ENCODE data around the gene HYCC1.
"Not testable (repeated sequence)": the region's sequence is repeated elsewhere in the genome, so short reads cannot be mapped to it uniquely, and the experiment has no call there.

Gene HYCC1

GRCh38 chr7:22985436-22985835 lies 28.5 kb downstream of the HYCC1 start:
- DNase-seq (ENCODE audit: low read depth, low spot score), result no peak

GRCh38 chr7:22983257-22983855 lies 30.6 kb downstream of the HYCC1 start:
- DNase-seq (ENCODE audit: low read depth, low spot score), result no peak

- no peak for DNase-seq (ENCODE audit: low read depth, low spot score)
These were observed 33.5 kb downstream of the HYCC1 start for GRCh38 chr7:22980422-22980821.

GRCh38 chr7:22979861-22980260 lies 34.1 kb downstream of the HYCC1 start:
- no peak for DNase-seq (ENCODE audit: low read depth, low spot score)

GRCh38 chr7:22979251-22979650 lies 34.7 kb downstream of the HYCC1 start:
- no peak for DNase-seq (ENCODE audit: low read depth, low spot score)

GRCh38 chr7:22974636-22975035 lies 39.3 kb downstream of the HYCC1 start:
- not testable (repeated sequence) for DNase-seq (ENCODE audit: low read depth, low spot score)

- DNase-seq (ENCODE audit: low read depth, low spot score), result no peak
These were observed 41.7 kb downstream of the HYCC1 start for GRCh38 chr7:22972207-22972606.

GRCh38 chr7:22969010-22969431 lies 44.9 kb downstream of the HYCC1 start:
- DNase-seq (ENCODE audit: low read depth, low spot score), result no peak
